ENCODE measurements around the gene BLVRB. TPM values are rescaled to one million over a fixed set of nuclear protein-coding genes. Genes with fewer than 3 reads are reported as not detected.

Gene BLVRB
- total and polyA plus RNA-seq, 9 donors: 16.8 to 135 (median 75.5) TPM

GRCh38 chr19:40446263-40446784, 19.2 kb downstream of the BLVRB start:
- Histone ChIP-seq H3K27ac (no peak overlapping the region), H3K4me1 (ENCODE audit: insufficient read depth) (peaks cover 2% of the 10 kb centered on the region), H3K9me3 (no peaks in the 10 kb centered on the region), H3K4me3 (no peak overlapping the region), H3K27me3 (no peaks in the 10 kb centered on the region), H3K36me3 (no peaks in the 10 kb centered on the region)
- TF ChIP-seq POLR2A (IDR thresholded peaks at IDR 0.05) (no peak), EP300 (IDR thresholded peaks at IDR 0.05) (no peak), CTCF (IDR thresholded peaks at IDR 0.05) (no peak)
- no peak for DNase-seq
- WGBS, 3 donors: 70 to 75% (median 74%) methylated on average over 8 of the region's 8 CpGs
- intact Hi-C loops (cut with DNase I): no loop called here

- DNase-seq: peak in 1 of 5 donors; percentile 56
- H3K36me3 ChIP-seq: no peaks in the 10 kb centered on the region
- H3K27me3 ChIP-seq: no peaks in the 10 kb centered on the region
- no peak for TF ChIP-seq CTCF (IDR thresholded peaks at IDR 0.05)
- no peak for TF ChIP-seq POLR2A (IDR thresholded peaks at IDR 0.05)
- TF ChIP-seq EP300 (IDR thresholded peaks at IDR 0.05): no peak
- WGBS, 3 donors: 62 to 66% (median 65%) methylated on average over 9 of the region's 9 CpGs
- H3K4me3 ChIP-seq: no peak overlapping the region
- no peak overlapping the region for H3K27ac ChIP-seq
- peaks cover 2% of the 10 kb centered on the region for H3K4me1 ChIP-seq (ENCODE audit: insufficient read depth)
- no peaks in the 10 kb centered on the region for H3K9me3 ChIP-seq
- intact Hi-C loops (cut with DNase I): no loop called here
Observed at GRCh38 chr19:40445780-40446262, 19.7 kb downstream of the BLVRB start.

GRCh38 chr19:40444825-40445312, 20.7 kb downstream of the BLVRB start:
- Histone ChIP-seq H3K27ac (peak overlapping the region; percentile 65 to 86), H3K4me1 (ENCODE audit: insufficient read depth) (peaks cover 2% of the 10 kb centered on the region), H3K36me3 (no peaks in the 10 kb centered on the region), H3K4me3 (peak overlapping the region; percentile 98), H3K9me3 (no peaks in the 10 kb centered on the region), H3K27me3 (no peaks in the 10 kb centered on the region)
- TF ChIP-seq CTCF (IDR thresholded peaks at IDR 0.05): peak in 2 of 3 donors; percentile 1 to 19
- peak; percentile 10 for TF ChIP-seq POLR2A (IDR thresholded peaks at IDR 0.05)
- TF ChIP-seq EP300 (IDR thresholded peaks at IDR 0.05): no peak
- no peak for DNase-seq
- WGBS, 3 donors: 9 to 16% (median 13%) methylated on average over 17 to 18 of the region's 18 CpGs
- intact Hi-C loops (cut with DNase I): no loop called here

- WGBS, 3 donors: 0 to 1% (median 0%) methylated on average over 41 to 72 of the region's 72 CpGs
- TF ChIP-seq CTCF (IDR thresholded peaks at IDR 0.05) (no peak), POLR2A (IDR thresholded peaks at IDR 0.05) (peak; percentile 98), EP300 (IDR thresholded peaks at IDR 0.05) (peak; percentile 81)
- intact Hi-C loops (cut with DNase I): no loop called here
- Histone ChIP-seq H3K4me1 (ENCODE audit: insufficient read depth) (peaks cover 2% of the 10 kb centered on the region), H3K36me3 (no peaks in the 10 kb centered on the region), H3K9me3 (no peaks in the 10 kb centered on the region), H3K4me3 (peak within 1 kb of the TSS; percentile 98), H3K27ac (peak within 1 kb of the TSS; percentile 86 to 91), H3K27me3 (no peaks in the 10 kb centered on the region)
- peak; percentile 98 to 99 (median 99) for DNase-seq
Observed at GRCh38 chr19:40444000-40444824, 21.3 kb downstream of the BLVRB start, which contains the start of gene SERTAD3. SERTAD3 (minus strand) TSS chr19:40444335; CDS start chr19:40442080, 2,255 bp downstream.
